Natural killer cell (primary cell): Measurements from ENCODE around the gene STK32A. TPM values are rescaled to one million over a fixed set of nuclear protein-coding genes. Genes with fewer than 3 reads are reported as not detected.

Experiments
- ATAC-seq, 3 donors: fragments of 150-1000 bp in 2 of 3; fragments of 200-7000 bp in 1 of 3; cut with Tn5 transposase; 1 replicate in 1 of 3; 2 replicates in 2 of 3; pipeline ENCODE4 v1.10.0; 2021; ENCODE audit warnings: mild to moderate bottlenecking in 2 of 3, moderate library complexity in 2 of 3
- DNase-seq, 2 donors: peaks; one replicate each; pipeline versions ENCODE4 v3.0.0 to v3.0.0-alpha.2; 2013 to 2021; ENCODE audit warnings: mixed read lengths in 1 of 2
- H3K27ac ChIP-seq: one replicate; pipeline ENCODE4 v1.5.1; 2013; ENCODE audit warnings: mild to moderate bottlenecking, low read length
- H3K27me3 ChIP-seq: one replicate; pipeline ENCODE4 v1.6.1; 2013; ENCODE audit warnings: low read length; ENCODE audit not compliant: control insufficient read depth, insufficient read depth
- H3K36me3 ChIP-seq: one replicate; pipeline ENCODE4 v1.6.1; 2013; ENCODE audit warnings: low read length; ENCODE audit not compliant: control insufficient read depth, insufficient read depth
- H3K4me1 ChIP-seq: one replicate; pipeline ENCODE4 v1.6.1; 2013; ENCODE audit warnings: low read length; ENCODE audit not compliant: control insufficient read depth, insufficient read depth
- H3K4me3 ChIP-seq: one replicate; pipeline ENCODE4 v1.5.1; 2013; ENCODE audit warnings: low read length
- H3K9me3 ChIP-seq: one replicate; pipeline ENCODE4 v1.6.1; 2013; ENCODE audit warnings: low read length; ENCODE audit not compliant: control insufficient read depth, insufficient read depth
- H3K27ac Mint-ChIP-seq, 2 donors: one replicate each; pipeline ENCODE4 v1.8.0; 2022; ENCODE audit warnings: mild to moderate bottlenecking in 2 of 2, mixed read lengths in 2 of 2, moderate library complexity in 1 of 2
- H3K27me3 Mint-ChIP-seq, 2 donors: one replicate each; pipeline ENCODE4 v1.8.0; 2022; ENCODE audit warnings: low read depth in 2 of 2, mixed read lengths in 2 of 2
- H3K36me3 Mint-ChIP-seq: one replicate; pipeline ENCODE4 v1.8.0; 2022; ENCODE audit warnings: mixed read lengths
- H3K4me1 Mint-ChIP-seq, 2 donors: one replicate each; pipeline ENCODE4 v1.8.0; 2022; ENCODE audit warnings: mixed read lengths in 2 of 2
- H3K4me3 Mint-ChIP-seq: one replicate; pipeline ENCODE4 v1.8.0; 2022; ENCODE audit warnings: mild to moderate bottlenecking, moderate library complexity, mixed read lengths
- H3K9me3 Mint-ChIP-seq, 2 donors: one replicate each; pipeline ENCODE4 v1.8.0; 2022; ENCODE audit warnings: mixed read lengths in 2 of 2
- WGBS: methylation state at CpG from one replicate; pipeline ENCODE4 v1.1.7; 2013; ENCODE audit warnings: missing lambda C conversion rate; ENCODE audit not compliant: insufficient coverage; 5-methylcytosine and 5-hydroxymethylcytosine counted together
- intact Hi-C: fragments of 100-400 bp; cut with micrococcal nuclease; formaldehyde crosslinking; loops from one replicate; pipeline ENCODE4 v1.14.2; 2022
- total RNA-seq, 4 donors: library from RNA; stranded (reverse); fragments of 120-200 nt in 1 of 4; gene quantifications; one replicate each; pipeline versions ENCODE4 v1.2.3 to v1.2.4, GENCODE V29; 2013 to 2022
- TF ChIP-seq, protein P1 (sequence below): fragments of 200-600 bp; IDR thresholded peaks from one replicate; pipeline ENCODE4 v1.8.0; 2022; ENCODE audit warnings: antibody characterized with exemption

STK32A gene
- total RNA-seq, 3 donors from 2014 or later (not counting 1 experiment from before 2014, with no cell fraction given) = not detected

DNA sequence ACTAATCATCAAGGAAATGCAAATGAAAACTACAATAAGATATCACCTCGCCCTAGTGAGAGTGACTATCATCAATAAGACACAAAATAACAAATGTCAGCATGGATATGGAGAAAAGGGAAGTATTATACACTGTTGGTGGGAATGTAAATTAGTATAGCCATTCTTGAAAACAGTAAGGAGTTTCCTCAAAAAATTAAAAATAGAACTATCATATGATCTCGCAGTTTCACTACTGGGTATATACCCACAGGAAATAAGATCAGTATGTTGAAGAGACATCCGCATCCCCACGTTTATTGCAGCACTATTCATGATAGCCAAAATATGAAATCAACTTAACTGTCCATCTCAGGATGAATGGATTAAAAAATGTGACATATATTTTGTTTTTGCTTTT is 31.6 kb upstream of the STK32A start:
- no peaks in the 10 kb centered on the region for H3K4me1 Mint-ChIP-seq
- Histone ChIP-seq H3K9me3 (no peaks in the 10 kb centered on the region), H3K27ac (no peak overlapping the region), H3K36me3 (no peaks in the 10 kb centered on the region), H3K27me3 (peaks cover 2% of the 10 kb centered on the region), H3K4me1 (no peaks in the 10 kb centered on the region), H3K4me3 (no peak overlapping the region)
- no peak for ATAC-seq
- TF ChIP-seq, protein P1, sequence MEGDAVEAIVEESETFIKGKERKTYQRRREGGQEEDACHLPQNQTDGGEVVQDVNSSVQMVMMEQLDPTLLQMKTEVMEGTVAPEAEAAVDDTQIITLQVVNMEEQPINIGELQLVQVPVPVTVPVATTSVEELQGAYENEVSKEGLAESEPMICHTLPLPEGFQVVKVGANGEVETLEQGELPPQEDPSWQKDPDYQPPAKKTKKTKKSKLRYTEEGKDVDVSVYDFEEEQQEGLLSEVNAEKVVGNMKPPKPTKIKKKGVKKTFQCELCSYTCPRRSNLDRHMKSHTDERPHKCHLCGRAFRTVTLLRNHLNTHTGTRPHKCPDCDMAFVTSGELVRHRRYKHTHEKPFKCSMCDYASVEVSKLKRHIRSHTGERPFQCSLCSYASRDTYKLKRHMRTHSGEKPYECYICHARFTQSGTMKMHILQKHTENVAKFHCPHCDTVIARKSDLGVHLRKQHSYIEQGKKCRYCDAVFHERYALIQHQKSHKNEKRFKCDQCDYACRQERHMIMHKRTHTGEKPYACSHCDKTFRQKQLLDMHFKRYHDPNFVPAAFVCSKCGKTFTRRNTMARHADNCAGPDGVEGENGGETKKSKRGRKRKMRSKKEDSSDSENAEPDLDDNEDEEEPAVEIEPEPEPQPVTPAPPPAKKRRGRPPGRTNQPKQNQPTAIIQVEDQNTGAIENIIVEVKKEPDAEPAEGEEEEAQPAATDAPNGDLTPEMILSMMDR = no peak
- peaks cover 8 to 15% of the 10 kb centered on the region in 2 donors for H3K27me3 Mint-ChIP-seq
- no peak overlapping the region for H3K27ac Mint-ChIP-seq
- no peaks in the 10 kb centered on the region for H3K36me3 Mint-ChIP-seq
- no peak overlapping the region for H3K4me3 Mint-ChIP-seq
- intact Hi-C loops = no loop called here
- WGBS = no CpG with 5 or more reads among the region's 4 CpGs
- no peaks in the 10 kb centered on the region for H3K9me3 Mint-ChIP-seq
- no peak for DNase-seq

DNA sequence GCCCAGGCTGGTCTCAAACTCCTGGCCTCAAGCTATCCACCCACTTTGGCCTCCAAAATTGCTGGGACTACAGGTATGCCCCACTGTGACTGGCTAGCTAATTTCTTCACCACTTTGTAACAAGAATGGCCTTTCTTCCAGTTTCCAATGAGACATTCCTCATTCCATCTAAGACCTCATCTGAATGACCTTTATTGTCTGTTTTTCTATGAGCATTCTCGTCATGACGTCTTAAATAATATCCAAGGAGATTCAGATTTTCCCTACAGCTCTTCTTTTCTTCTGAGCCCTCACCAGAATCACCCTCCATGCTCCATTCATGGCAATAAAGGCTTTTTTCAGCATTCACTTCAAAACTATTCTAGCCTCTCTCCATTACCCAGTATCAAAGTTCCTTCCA is 30.2 kb upstream of the STK32A start:
- no peaks in the 10 kb centered on the region for H3K36me3 Mint-ChIP-seq
- H3K27me3 ChIP-seq = peaks cover 2% of the 10 kb centered on the region
- ATAC-seq = no peak
- 87% methylated on average over 2 of the region's 2 CpGs for WGBS
- H3K9me3 ChIP-seq = no peaks in the 10 kb centered on the region
- H3K27ac Mint-ChIP-seq = no peak overlapping the region
- no peak overlapping the region for H3K4me3 Mint-ChIP-seq
- H3K27me3 Mint-ChIP-seq = peaks cover 10 to 14% of the 10 kb centered on the region in 2 donors
- H3K9me3 Mint-ChIP-seq = no peaks in the 10 kb centered on the region
- TF ChIP-seq, protein P1 = no peak
- DNase-seq = no peak
- H3K36me3 ChIP-seq = no peaks in the 10 kb centered on the region
- intact Hi-C loops = no loop called here
- H3K27ac ChIP-seq = no peak overlapping the region
- no peak overlapping the region for H3K4me3 ChIP-seq
- no peaks in the 10 kb centered on the region for H3K4me1 Mint-ChIP-seq
- no peaks in the 10 kb centered on the region for H3K4me1 ChIP-seq

DNA sequence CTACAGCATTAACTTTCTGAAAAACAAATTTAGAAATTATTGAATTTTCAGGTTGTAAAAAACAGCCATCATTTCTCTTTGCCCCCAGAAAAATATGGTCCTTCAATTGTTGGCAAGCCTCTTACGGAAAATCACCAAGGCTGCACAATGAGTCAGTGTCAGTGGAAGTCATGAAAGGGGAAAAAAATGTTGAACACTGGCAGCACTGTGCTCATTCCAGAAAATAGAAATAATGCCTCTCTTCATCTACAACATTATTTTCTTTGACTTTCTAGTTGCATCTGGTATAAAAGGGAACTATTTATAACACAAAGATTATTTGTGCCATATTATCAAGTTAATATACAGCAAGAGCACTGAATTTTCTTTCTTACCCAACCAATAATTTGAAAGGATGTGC is 26.7 kb upstream of the STK32A start:
- ATAC-seq = no peak
- no CpG with 5 or more reads among the region's 1 CpG for WGBS
- H3K36me3 ChIP-seq = no peaks in the 10 kb centered on the region

More for the DNA sequence above, 26.7 kb upstream of the STK32A start:
- Mint-ChIP-seq H3K27me3 (peaks cover 0 to 7% of the 10 kb centered on the region in 2 donors), H3K27ac (no peak overlapping the region), H3K4me1 (no peaks in the 10 kb centered on the region), H3K9me3 (no peaks in the 10 kb centered on the region), H3K4me3 (no peak overlapping the region), H3K36me3 (no peaks in the 10 kb centered on the region)
- Histone ChIP-seq H3K4me1 (no peaks in the 10 kb centered on the region), H3K4me3 (no peak overlapping the region), H3K27me3 (no peaks in the 10 kb centered on the region), H3K27ac (no peak overlapping the region), H3K9me3 (no peaks in the 10 kb centered on the region)
- intact Hi-C loops = no loop called here
- DNase-seq = no peak
- TF ChIP-seq, protein P1 = no peak
